HCT116 (cell line): ENCODE results near the gene WWP2. TPM values are rescaled to one million over a fixed set of nuclear protein-coding genes. Genes with fewer than 3 reads are reported as not detected.

ENCODE experiments used
- ATAC-seq: fragments of 200-7000 bp; cut with Tn5 transposase; 2 replicates; pipeline ENCODE4 v1.9.1; 2020; ENCODE audit warnings: mild to moderate bottlenecking, moderate library complexity
- BruUV-seq: library from RNA; stranded (reverse); fragments of 400-500 nt; replicated peaks from 2 replicates; lab custom pipeline; 2021; lab: Mats Ljungman, UMichigan
- CTCF ChIA-PET: fragments of 300-600 bp; sonication (Branson Sonifier 250); formaldehyde crosslinking; loops from one replicate; lab custom pipeline; 2021; ENCODE audit warnings: antibody characterized with exemption; lab: Charles Lee
- POLR2A ChIA-PET: fragments of 300-600, 350-600 bp; sonication (Branson Sonifier 250); formaldehyde crosslinking; loops from one replicate; lab custom pipeline; 2021; ENCODE audit warnings: antibody characterized with exemption; lab: Charles Lee
- RAD21 ChIA-PET, 2 experiments: fragments of 300-600 bp; sonication (Branson Sonifier 250); formaldehyde crosslinking; loops; one replicate each; lab custom pipeline; 2023; ENCODE audit warnings: low total read pairs in 2 of 2; ENCODE audit not compliant: uncharacterized antibody in 2 of 2, unreplicated experiment in 2 of 2, low non-redundant PET in 1 of 2; lab: Charles Lee
- DNase-seq: peaks from one replicate; pipeline ENCODE4 v3.0.0-alpha.2; 2010; ENCODE audit warnings: low read depth, low spot score
- H2AFZ ChIP-seq: fragments of 200-600 bp; shearing (Covaris generic), sonication (generic); 2 replicates; pipeline ENCODE4 v1.6.1; 2017; ENCODE audit warnings: low read depth, mixed run types, mixed read lengths, antibody characterized with exemption, low read length; ENCODE audit not compliant: poor library complexity, severe bottlenecking
- H3K27ac ChIP-seq: 2 replicates; pipeline ENCODE4 v1.5.1; 2012; ENCODE audit warnings: low read depth, low read length
- H3K27me3 ChIP-seq: fragments of 200-600 bp; sonication (generic); 2 replicates; pipeline ENCODE4 v1.6.1; 2016; ENCODE audit warnings: mixed run types, low read length, mixed read lengths; ENCODE audit not compliant: insufficient read depth
- H3K36me3 ChIP-seq, 2 experiments: fragments of 200-500 bp in 1 of 2; fragments of 200-600 bp in 1 of 2; sonication (Bioruptor generic) in 1 of 2; sonication (generic) in 1 of 2; 2 replicates each; pipeline versions ENCODE4 v1.5.1 to v1.6.1; 2014 to 2016; ENCODE audit warnings: low read length in 2 of 2, inconsistent platforms in 1 of 2, mixed read lengths in 1 of 2, mixed run types in 1 of 2; ENCODE audit not compliant: insufficient read depth in 2 of 2, control insufficient read depth in 1 of 2
- H3K4me1 ChIP-seq, 2 experiments: fragments of 200-600 bp in 1 of 2; sonication (generic) in 1 of 2; 2 replicates each; pipeline versions ENCODE4 v1.5.1 to v1.6.1; 2012 to 2017; ENCODE audit warnings: low read length in 2 of 2, inconsistent platforms in 1 of 2, mild to moderate bottlenecking in 1 of 2, mixed read lengths in 1 of 2, mixed run types in 1 of 2, moderate library complexity in 1 of 2; ENCODE audit not compliant: insufficient read depth in 2 of 2, control insufficient read depth in 1 of 2
- H3K4me2 ChIP-seq: fragments of 200-600 bp; sonication (generic); 2 replicates; pipeline ENCODE4 v1.6.1; 2017; ENCODE audit warnings: mixed run types, low read length, mixed read lengths
- H3K4me3 ChIP-seq, 2 experiments: fragments of 200-600 bp in 1 of 2; sonication (generic) in 1 of 2; replicated peaks in 1 of 2; 2 replicates each; pipeline ENCODE4 v1.5.1; 2011 to 2016; ENCODE audit warnings: low read length in 2 of 2, control low read depth in 1 of 2, low read depth in 1 of 2, mild to moderate bottlenecking in 1 of 2, mixed read lengths in 1 of 2, mixed run types in 1 of 2
- H3K79me2 ChIP-seq: fragments of 200-600 bp; sonication (generic); 2 replicates; pipeline ENCODE4 v1.6.1; 2017; ENCODE audit warnings: mild to moderate bottlenecking, mixed run types, low read length, moderate library complexity, mixed read lengths; ENCODE audit not compliant: insufficient read depth
- H3K9ac ChIP-seq: fragments of 200-600 bp; sonication (generic); 2 replicates; pipeline ENCODE4 v1.6.1; 2016; ENCODE audit warnings: low read length, mixed read lengths
- H3K9me2 ChIP-seq: fragments of 200-600 bp; sonication (generic), shearing (Covaris generic); 2 replicates; pipeline ENCODE4 v1.6.1; 2017; ENCODE audit warnings: mixed run types, mild to moderate bottlenecking, moderate library complexity; ENCODE audit not compliant: insufficient read depth
- H3K9me3 ChIP-seq, 2 experiments: fragments of 200-500 bp in 1 of 2; fragments of 200-600 bp in 1 of 2; sonication (Bioruptor generic) in 1 of 2; sonication (generic) in 1 of 2; 2 replicates each; pipeline ENCODE4 v1.6.1; 2014 to 2017; ENCODE audit warnings: low read length in 2 of 2, mixed read lengths in 2 of 2, inconsistent platforms in 1 of 2, low read depth in 1 of 2, mild to moderate bottlenecking in 1 of 2, mixed run types in 1 of 2, moderate library complexity in 1 of 2; ENCODE audit not compliant: control insufficient read depth in 1 of 2, insufficient read depth in 1 of 2
- H4K20me1 ChIP-seq: fragments of 200-600 bp; sonication (generic), shearing (Covaris generic); 2 replicates; pipeline ENCODE4 v1.6.1; 2017; ENCODE audit warnings: mixed run types, mild to moderate bottlenecking, moderate library complexity; ENCODE audit not compliant: insufficient read depth
- ATF3 ChIP-seq: IDR thresholded peaks from 2 replicates; pipeline ENCODE4 v1.6.1; 2012
- CBX3 ChIP-seq: IDR thresholded peaks from 2 replicates; pipeline ENCODE4 v1.6.1; 2012; ENCODE audit warnings: low read depth
- CEBPB ChIP-seq: IDR thresholded peaks from 2 replicates; pipeline ENCODE4 v1.6.1; 2012; ENCODE audit warnings: low read depth
- CTCF ChIP-seq, 3 experiments: fragments of 200-600 bp in 1 of 3; sonication (generic) in 1 of 3; IDR thresholded peaks in 2 of 3; conservative IDR thresholded peaks in 1 of 3; 2 replicates each; pipeline ENCODE4 v1.5.1; 2012 to 2017; ENCODE audit warnings: low read depth in 2 of 3, low read length in 2 of 3, antibody characterized with exemption in 1 of 3, borderline replicate concordance in 1 of 3, control low read depth in 1 of 3, mild to moderate bottlenecking in 1 of 3, mixed read lengths in 1 of 3, mixed run types in 1 of 3, moderate library complexity in 1 of 3; ENCODE audit not compliant: insufficient read depth in 1 of 3
- EGR1 ChIP-seq: IDR thresholded peaks from 2 replicates; pipeline ENCODE4 v1.6.1; 2012; ENCODE audit warnings: low read depth
- EZH2 ChIP-seq: fragments of 200-600 bp; sonication (generic); IDR thresholded peaks from 2 replicates; pipeline ENCODE4 v1.6.1; 2017; ENCODE audit warnings: antibody characterized with exemption, mixed run types
- FOSL1 ChIP-seq: IDR thresholded peaks from 2 replicates; pipeline ENCODE4 v1.6.1; 2012; ENCODE audit warnings: low read depth
- POLR2AphosphoS5 ChIP-seq: IDR thresholded peaks from 2 replicates; pipeline ENCODE4 v1.6.1; 2011; ENCODE audit warnings: mild to moderate bottlenecking, low read depth, low read length, moderate library complexity
- RAD21 ChIP-seq: IDR thresholded peaks from 2 replicates; pipeline ENCODE4 v1.6.1; 2012; ENCODE audit warnings: low read depth, mild to moderate bottlenecking
- REST ChIP-seq: IDR thresholded peaks from 2 replicates; pipeline ENCODE4 v1.6.1; 2012; ENCODE audit warnings: low read depth
- SP1 ChIP-seq: IDR thresholded peaks from 2 replicates; pipeline ENCODE4 v1.6.1; 2012; ENCODE audit warnings: low read depth
- SRF ChIP-seq: IDR thresholded peaks from 2 replicates; pipeline ENCODE4 v1.6.1; 2012; ENCODE audit warnings: low read depth
- TCF7L2 ChIP-seq: IDR thresholded peaks from 2 replicates; pipeline ENCODE4 v1.7.0; 2011; ENCODE audit warnings: borderline replicate concordance, inconsistent platforms; ENCODE audit not compliant: insufficient read depth, insufficient read length; ENCODE audit errors: extremely low read depth
- YY1 ChIP-seq: IDR thresholded peaks from 2 replicates; pipeline ENCODE4 v1.6.1; 2011; ENCODE audit warnings: low read length, low read depth, moderate library complexity, mild to moderate bottlenecking; ENCODE audit not compliant: insufficient replicate concordance; ENCODE audit errors: extremely low read depth
- ZBTB33 ChIP-seq: IDR thresholded peaks from 2 replicates; pipeline ENCODE4 v1.6.1; 2011; ENCODE audit warnings: mild to moderate bottlenecking, low read length, moderate library complexity; ENCODE audit not compliant: insufficient replicate concordance; ENCODE audit errors: extremely low read depth
- ZFX ChIP-seq: fragments of 450-650 bp; IDR thresholded peaks from 2 replicates; pipeline ENCODE4 v1.6.1; 2017
- ZNF274 ChIP-seq: fragments of 200-500 bp; sonication (Bioruptor generic); IDR thresholded peaks from 2 replicates; pipeline ENCODE4 v1.6.1; 2014; ENCODE audit warnings: mild to moderate bottlenecking, low read depth, low read length, inconsistent platforms
- intact Hi-C: fragments of 100-400 bp; cut with micrococcal nuclease; formaldehyde crosslinking; loops from 2 replicates; pipeline ENCODE4 v1.10.0; 2022
- total RNA-seq: library from RNA; stranded (reverse); gene quantifications from one replicate; pipeline ENCODE4 v1.2.1, GENCODE V29; 2021; ENCODE audit not compliant: unreplicated experiment

Gene WWP2
- total RNA-seq, 1 experiment from 2014 or later, result 44.2 TPM

GRCh38 chr16:69886726-69887125 lies 124.6 kb downstream of the WWP2 start:
- Histone ChIP-seq H3K4me2 (no peak overlapping the region), H3K9ac (no peak overlapping the region), H2AFZ (no peak overlapping the region), H3K9me3 (no peaks in the 10 kb centered on the region), H3K79me2 (no peaks in the 10 kb centered on the region), H4K20me1 (no peaks in the 10 kb centered on the region), H3K27ac (no peak overlapping the region), H3K4me3 (no peak overlapping the region), H3K9me2 (no peaks in the 10 kb centered on the region), H3K27me3 (no peaks in the 10 kb centered on the region), H3K4me1 (no peaks in the 10 kb centered on the region), H3K36me3 (no peaks in the 10 kb centered on the region)
- ChIA-PET POLR2A (no interaction called here), CTCF (no interaction called here), RAD21 (no interaction called here)
- intact Hi-C loops, result no loop called here
- no peak for DNase-seq
- TF ChIP-seq REST (no peak), YY1 (no peak), ZBTB33 (no peak), CTCF (IDR thresholded peaks at IDR 0.05 in 2 of 3, conservative IDR thresholded peaks at IDR 0.05 in 1 of 3; ENCODE audit: borderline replicate concordance in 1 of 3, insufficient read depth in 1 of 3, low read depth in 2 of 3, low read length in 2 of 3) (no peak), RAD21 (no peak), TCF7L2 (no peak), FOSL1 (no peak), SRF (no peak), ZFX (no peak), CBX3 (no peak), SP1 (no peak), ZNF274 (no peak), EGR1 (no peak), ATF3 (no peak), POLR2AphosphoS5 (no peak), CEBPB (no peak), EZH2 (no peak)
- no TSS peak for BruUV-seq
- no peak for ATAC-seq
